Bronchial epithelial cell (primary cell): ENCODE results near the gene ZSCAN1. TPM values are rescaled to one million over a fixed set of nuclear protein-coding genes. Genes with fewer than 3 reads are reported as not detected.

Experiments
- DNase-seq: peaks from one replicate; pipeline ENCODE4 v3.0.0-alpha.2; 2010; ENCODE audit warnings: low read depth
- FAIRE-seq: peaks from 2 replicates; lab custom pipeline; 2011; peaks lifted over from hg19 to GRCh38; lab: Jason Lieb, UNC
- H3K27me3 ChIP-seq: 2 replicates; pipeline ENCODE4 v1.5.1; 2011; ENCODE audit warnings: low read length; ENCODE audit not compliant: control insufficient read depth, insufficient read depth
- H3K36me3 ChIP-seq: 2 replicates; pipeline ENCODE4 v1.5.1; 2011; ENCODE audit warnings: low read length; ENCODE audit not compliant: control insufficient read depth, insufficient read depth
- H3K4me3 ChIP-seq: 2 replicates; pipeline ENCODE4 v1.5.1; 2011; ENCODE audit warnings: mild to moderate bottlenecking, low read depth, low read length, control low read depth
- total RNA-seq: library from RNA; depleted of rRNA; stranded (reverse); fragments of >200 nt; gene quantifications from 2 replicates; pipeline ENCODE4 v1.2.1, GENCODE V29; 2014
- TF ChIP-seq, protein P1 (sequence below): IDR thresholded peaks from 2 replicates; pipeline ENCODE4 v1.5.1; 2011; ENCODE audit warnings: mild to moderate bottlenecking, moderate library complexity, low read length, control low read depth, inconsistent platforms; ENCODE audit not compliant: insufficient read depth, severe bottlenecking

Gene ZSCAN1
- total RNA-seq, 1 donor from 2014 or later: under 0.01 TPM

DNA sequence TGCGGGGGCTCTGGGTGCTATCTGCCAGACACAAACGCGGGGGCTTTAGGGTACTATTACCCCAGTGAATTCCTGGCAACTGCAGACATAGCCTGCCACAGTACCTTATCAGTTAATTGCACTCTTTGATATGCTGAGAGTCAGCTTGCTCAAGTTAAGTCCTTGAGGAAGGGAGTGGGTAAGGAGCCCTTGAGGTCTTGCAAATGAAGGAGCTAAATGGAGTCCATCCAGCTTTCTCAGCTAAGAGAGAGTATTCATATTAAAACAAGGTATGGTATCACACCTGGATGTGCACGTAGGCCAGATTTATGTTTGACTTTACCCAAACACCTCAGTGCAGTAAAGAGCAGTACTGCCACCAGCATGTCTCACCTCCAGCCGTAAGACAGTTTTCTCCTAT is 19.7 kb upstream of the ZSCAN1 start:
- TF ChIP-seq, protein P1, sequence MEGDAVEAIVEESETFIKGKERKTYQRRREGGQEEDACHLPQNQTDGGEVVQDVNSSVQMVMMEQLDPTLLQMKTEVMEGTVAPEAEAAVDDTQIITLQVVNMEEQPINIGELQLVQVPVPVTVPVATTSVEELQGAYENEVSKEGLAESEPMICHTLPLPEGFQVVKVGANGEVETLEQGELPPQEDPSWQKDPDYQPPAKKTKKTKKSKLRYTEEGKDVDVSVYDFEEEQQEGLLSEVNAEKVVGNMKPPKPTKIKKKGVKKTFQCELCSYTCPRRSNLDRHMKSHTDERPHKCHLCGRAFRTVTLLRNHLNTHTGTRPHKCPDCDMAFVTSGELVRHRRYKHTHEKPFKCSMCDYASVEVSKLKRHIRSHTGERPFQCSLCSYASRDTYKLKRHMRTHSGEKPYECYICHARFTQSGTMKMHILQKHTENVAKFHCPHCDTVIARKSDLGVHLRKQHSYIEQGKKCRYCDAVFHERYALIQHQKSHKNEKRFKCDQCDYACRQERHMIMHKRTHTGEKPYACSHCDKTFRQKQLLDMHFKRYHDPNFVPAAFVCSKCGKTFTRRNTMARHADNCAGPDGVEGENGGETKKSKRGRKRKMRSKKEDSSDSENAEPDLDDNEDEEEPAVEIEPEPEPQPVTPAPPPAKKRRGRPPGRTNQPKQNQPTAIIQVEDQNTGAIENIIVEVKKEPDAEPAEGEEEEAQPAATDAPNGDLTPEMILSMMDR: no peak
- FAIRE-seq: no peak
- no peaks in the 10 kb centered on the region for H3K36me3 ChIP-seq

DNA sequence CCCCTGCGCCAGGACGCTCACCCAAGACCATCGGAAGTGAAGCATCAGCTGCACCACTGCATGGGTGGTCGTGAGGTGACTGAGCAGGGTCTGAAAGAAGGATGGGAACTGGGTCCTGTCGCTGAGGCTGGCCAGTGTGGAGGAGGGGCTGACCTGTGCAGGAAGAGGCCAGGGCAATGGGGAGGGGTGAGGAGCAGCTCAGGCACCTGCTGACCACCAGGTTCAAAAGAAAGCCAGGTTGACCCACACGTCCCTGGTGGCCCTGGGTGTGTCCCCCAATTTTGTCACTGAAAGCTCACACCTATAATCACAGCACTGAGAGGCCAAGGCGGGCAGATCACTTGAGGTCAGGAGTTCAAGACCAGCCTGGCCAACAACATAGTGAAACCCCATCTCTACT is 13.7 kb upstream of the ZSCAN1 start:
- H3K36me3 ChIP-seq: no peaks in the 10 kb centered on the region
- DNase-seq: no peak
- H3K4me3 ChIP-seq: no peak overlapping the region
- TF ChIP-seq, protein P1: no peak
- no peaks in the 10 kb centered on the region for H3K27me3 ChIP-seq
- FAIRE-seq: no peak

More for the DNA sequence above, 19.7 kb upstream of the ZSCAN1 start:
- DNase-seq: no peak
- no peaks in the 10 kb centered on the region for H3K27me3 ChIP-seq
- no peak overlapping the region for H3K4me3 ChIP-seq

DNA sequence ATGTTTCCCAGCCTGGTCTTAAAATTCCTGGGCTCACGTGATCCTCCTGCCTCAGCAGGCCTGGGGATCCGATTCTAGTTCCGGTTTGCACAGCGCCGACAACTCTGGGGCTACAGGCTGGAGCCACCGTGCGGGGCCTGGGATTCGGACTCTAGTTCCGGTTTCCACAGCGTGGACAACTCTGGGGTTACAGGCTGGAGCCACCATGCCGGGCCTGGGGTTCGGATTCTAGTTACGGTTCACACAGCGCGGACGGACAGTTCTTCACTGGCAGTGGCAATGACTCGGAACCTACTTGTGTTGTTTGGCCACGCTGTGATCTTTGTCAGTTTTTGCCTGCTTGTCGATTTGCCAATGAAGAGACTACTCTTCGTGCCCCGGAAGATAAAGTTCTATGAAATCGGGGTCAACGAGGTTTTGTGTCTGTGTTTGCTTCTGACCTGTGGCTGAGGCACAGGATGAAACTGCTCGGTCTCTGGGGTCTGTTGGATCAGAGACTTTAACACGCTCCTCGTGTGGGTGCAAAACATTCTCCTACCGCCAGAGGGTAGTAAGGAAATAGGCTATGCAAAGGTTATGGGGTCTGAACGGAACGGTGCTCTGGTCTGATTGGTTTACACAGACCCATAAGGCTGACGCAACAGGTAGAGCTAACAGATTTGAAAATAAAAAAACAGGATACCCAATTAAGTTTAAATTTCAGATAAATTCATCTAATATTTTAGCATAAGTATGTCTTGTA is 12.1 kb upstream of the ZSCAN1 start:
- no peak overlapping the region for H3K4me3 ChIP-seq
- DNase-seq (peak; percentile 29), FAIRE-seq (no peak)
- H3K27me3 ChIP-seq: no peaks in the 10 kb centered on the region
- TF ChIP-seq, protein P1: peak; percentile 19
- no peaks in the 10 kb centered on the region for H3K36me3 ChIP-seq

DNA sequence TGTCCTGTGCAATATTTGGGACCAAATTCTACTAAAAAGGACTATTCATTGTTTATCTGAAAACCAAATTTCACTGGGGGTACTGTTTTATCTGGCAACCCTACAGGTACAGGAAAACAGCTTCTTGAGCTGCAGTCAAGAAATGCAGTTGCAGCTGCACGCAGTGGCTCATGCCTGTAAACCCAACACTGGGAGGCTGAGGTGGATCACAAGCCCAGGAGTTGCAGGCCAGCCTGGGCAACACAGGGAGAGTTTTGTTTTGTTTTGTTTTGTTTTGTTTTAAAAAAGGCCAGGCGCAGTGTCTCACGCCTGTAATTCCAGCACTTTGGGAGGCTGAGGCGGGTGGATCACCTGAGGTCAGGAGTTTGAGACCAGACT is 11.6 kb upstream of the ZSCAN1 start:
- DNase-seq: no peak
- FAIRE-seq: no peak
- no peaks in the 10 kb centered on the region for H3K27me3 ChIP-seq
- no peaks in the 10 kb centered on the region for H3K36me3 ChIP-seq
- TF ChIP-seq, protein P1: no peak
- no peak overlapping the region for H3K4me3 ChIP-seq

DNA sequence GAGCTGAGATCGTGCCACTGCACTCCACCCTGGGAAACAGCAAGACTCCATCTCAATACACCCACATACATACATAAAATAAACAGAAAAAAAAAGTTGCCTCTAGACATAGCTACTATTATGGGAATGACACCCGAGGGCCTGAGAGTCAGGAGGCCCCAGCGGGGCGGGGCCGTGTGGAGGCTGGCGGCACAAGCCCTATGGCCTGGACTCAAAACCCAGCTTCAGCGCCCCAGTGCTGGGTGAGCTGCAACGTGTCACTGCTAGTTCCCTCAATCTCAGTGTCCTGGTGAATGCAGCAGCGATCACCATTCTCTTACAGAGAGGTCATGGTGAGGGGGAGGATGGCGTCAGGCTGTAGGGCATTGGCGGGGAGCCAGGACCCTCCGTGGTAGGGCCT is 9.2 kb upstream of the ZSCAN1 start:
- no peak for FAIRE-seq
- H3K4me3 ChIP-seq: no peak overlapping the region
- no peak for DNase-seq
- TF ChIP-seq, protein P1: no peak
- H3K27me3 ChIP-seq: no peaks in the 10 kb centered on the region
- H3K36me3 ChIP-seq: no peaks in the 10 kb centered on the region

DNA sequence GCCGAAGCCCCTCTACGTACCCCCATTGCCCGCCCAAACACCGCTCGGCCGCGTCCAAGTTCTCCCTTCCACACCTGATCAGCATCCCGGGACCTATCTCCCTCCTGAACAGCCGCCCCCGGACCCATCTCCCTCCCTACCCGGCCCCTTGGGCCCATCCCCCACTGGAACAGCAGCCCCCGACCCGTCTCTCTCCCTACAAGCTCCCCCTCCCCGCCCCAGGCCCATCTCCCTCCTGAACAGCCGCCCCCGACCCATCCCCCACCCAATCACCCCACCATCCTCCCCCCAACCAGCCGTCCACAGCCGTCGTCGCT is 610 bp downstream of the ZSCAN1 start:
- H3K36me3 ChIP-seq: no peaks in the 10 kb centered on the region
- TF ChIP-seq, protein P1: no peak
- H3K4me3 ChIP-seq: peak overlapping the region; percentile 18

More for the DNA sequence above, 610 bp downstream of the ZSCAN1 start:
- DNase-seq (no peak), FAIRE-seq (no peak)
- H3K27me3 ChIP-seq: no peaks in the 10 kb centered on the region
